Liver (tissue), 9 donors: ENCODE data around the gene FZD1. TPM values are rescaled to one million over a fixed set of nuclear protein-coding genes. Genes with fewer than 3 reads are reported as not detected.
A peak's percentile ranks its signal among the peaks of the same experiment; 100 is the strongest.

ENCODE experiments used
- DNase-seq: peaks from one replicate; pipeline ENCODE4 v3.0.0-alpha.2; 2017; ENCODE audit warnings: low spot score
- H3K27ac ChIP-seq, 2 donors: one replicate each; pipeline ENCODE4 v1.7.0; 2013; ENCODE audit warnings: inconsistent platforms in 2 of 2, low read length in 2 of 2, control low read depth in 1 of 2, low read depth in 1 of 2, mild to moderate bottlenecking in 1 of 2
- H3K27me3 ChIP-seq, 4 donors: one replicate each; pipeline versions ENCODE4 v1.6.1 to v1.7.0; 2013; ENCODE audit warnings: low read length in 3 of 4, inconsistent platforms in 1 of 4, mild to moderate bottlenecking in 1 of 4, moderate library complexity in 1 of 4; ENCODE audit not compliant: control insufficient read depth in 4 of 4, insufficient read depth in 4 of 4
- H3K36me3 ChIP-seq, 4 donors: one replicate each; pipeline versions ENCODE4 v1.6.1 to v1.7.0; 2013; ENCODE audit warnings: low read length in 3 of 4, mild to moderate bottlenecking in 3 of 4, low read depth in 1 of 4, moderate library complexity in 1 of 4; ENCODE audit not compliant: control insufficient read depth in 4 of 4, insufficient read depth in 3 of 4
- H3K4me1 ChIP-seq, 4 donors: one replicate each; pipeline versions ENCODE4 v1.6.1 to v1.7.0; 2013; ENCODE audit warnings: low read length in 3 of 4, mild to moderate bottlenecking in 3 of 4, moderate library complexity in 1 of 4; ENCODE audit not compliant: control insufficient read depth in 4 of 4, insufficient read depth in 4 of 4
- H3K4me3 ChIP-seq, 3 donors: one replicate each; pipeline versions ENCODE4 v1.6.1 to v1.7.0; 2013; ENCODE audit warnings: low read length in 3 of 3, control low read depth in 1 of 3, low read depth in 1 of 3, mild to moderate bottlenecking in 1 of 3
- H3K9ac ChIP-seq, 2 donors: one replicate each; pipeline ENCODE4 v1.7.0; 2013; ENCODE audit warnings: low read length in 2 of 2, mild to moderate bottlenecking in 2 of 2, moderate library complexity in 2 of 2, control low read depth in 1 of 2, low read depth in 1 of 2
- H3K9me3 ChIP-seq, 4 donors: one replicate each; pipeline versions ENCODE4 v1.6.1 to v1.7.0; 2013; ENCODE audit warnings: low read length in 3 of 4; ENCODE audit not compliant: control insufficient read depth in 4 of 4
- EGR1 ChIP-seq, 2 donors: IDR thresholded peaks; 2 replicates each; pipeline ENCODE4 v1.6.1; 2016 to 2018; ENCODE audit warnings: antibody characterized with exemption in 2 of 2, low read depth in 2 of 2
- FOXA1 ChIP-seq: IDR thresholded peaks from 2 replicates; pipeline ENCODE4 v1.6.1; 2016; ENCODE audit warnings: antibody characterized with exemption
- FOXA2 ChIP-seq: IDR thresholded peaks from 2 replicates; pipeline ENCODE4 v1.6.1; 2016; ENCODE audit warnings: antibody characterized with exemption
- GABPA ChIP-seq, 2 donors: IDR thresholded peaks in 1 of 2; conservative IDR thresholded peaks in 1 of 2; 2 replicates each; pipeline ENCODE4 v1.6.1; 2016; ENCODE audit warnings: antibody characterized with exemption in 2 of 2, mild to moderate bottlenecking in 1 of 2, moderate library complexity in 1 of 2
- HNF4A ChIP-seq, 2 donors: conservative IDR thresholded peaks; 2 replicates each; pipeline ENCODE4 v1.6.1; 2016; ENCODE audit warnings: antibody characterized with exemption in 2 of 2, mild to moderate bottlenecking in 2 of 2
- HNF4G ChIP-seq: IDR thresholded peaks from 2 replicates; pipeline ENCODE4 v1.6.1; 2016; ENCODE audit warnings: antibody characterized with exemption
- JUND ChIP-seq, 2 donors: IDR thresholded peaks; 2 replicates each; pipeline ENCODE4 v1.6.1; 2016; ENCODE audit warnings: antibody characterized with exemption in 2 of 2
- NR2F2 ChIP-seq: IDR thresholded peaks from 2 replicates; pipeline ENCODE4 v1.6.1; 2016; ENCODE audit warnings: antibody characterized with exemption
- RAD21 ChIP-seq, 2 donors: IDR thresholded peaks; 2 replicates each; pipeline ENCODE4 v1.6.1; 2016; ENCODE audit warnings: antibody characterized with exemption in 2 of 2, mild to moderate bottlenecking in 2 of 2
- RXRA ChIP-seq, 2 donors: IDR thresholded peaks; 2 replicates each; pipeline ENCODE4 v1.6.1; 2017 to 2018; ENCODE audit warnings: antibody characterized with exemption in 2 of 2, mild to moderate bottlenecking in 1 of 2
- SP1 ChIP-seq: IDR thresholded peaks from 2 replicates; pipeline ENCODE4 v1.6.1; 2018; ENCODE audit warnings: antibody characterized with exemption, mild to moderate bottlenecking
- TAF1 ChIP-seq: conservative IDR thresholded peaks from 2 replicates; pipeline ENCODE4 v1.6.1; 2016; ENCODE audit warnings: antibody characterized with exemption, mild to moderate bottlenecking
- YY1 ChIP-seq: IDR thresholded peaks from 2 replicates; pipeline ENCODE4 v1.6.1; 2016; ENCODE audit warnings: antibody characterized with exemption, mild to moderate bottlenecking
- WGBS: extraction: QIAGEN DNeasy Blood & Tissue Kit; methylation state at CpG from one replicate; pipeline ENCODE4 v1.1.7; 2013; 5-methylcytosine and 5-hydroxymethylcytosine counted together
- polyA plus RNA-seq, 2 donors: library from polyadenylated mRNA; stranded (reverse) in 1 of 2; unstranded in 1 of 2; fragments of 200-250 nt in 1 of 2; fragments of >200 nt in 1 of 2; fragmentation: Nextera tagmentation in 1 of 2; extraction: Ambion mirVana in 1 of 2; gene quantifications; one replicate each; pipeline versions ENCODE4 v1.2.1 to v1.2.3, GENCODE V29; 2013 to 2015
- total RNA-seq, 2 donors: library from RNA; depleted of rRNA; stranded (reverse); fragments of >200 nt; gene quantifications; one replicate each; pipeline ENCODE4 v1.2.3, GENCODE V29; 2014
- TF ChIP-seq, protein P1 (sequence below): IDR thresholded peaks from 2 replicates; pipeline ENCODE4 v1.6.1; 2016; ENCODE audit warnings: antibody characterized with exemption, mild to moderate bottlenecking
- TF ChIP-seq, protein P2 (sequence below): fragments of 150-350 bp; IDR thresholded peaks from 2 replicates; pipeline ENCODE4 v1.5.1; 2017; ENCODE audit warnings: improper control_type of control experiment, low read depth, low read length; ENCODE audit not compliant: missing input control
- TF ChIP-seq, protein P3 (sequence below): IDR thresholded peaks from 2 replicates; pipeline ENCODE4 v1.6.1; 2016; ENCODE audit warnings: antibody characterized with exemption
- TF ChIP-seq, protein P4 (sequence below): IDR thresholded peaks from 2 replicates; pipeline ENCODE4 v1.6.1; 2016; ENCODE audit warnings: antibody characterized with exemption
- TF ChIP-seq, protein P5 (sequence below): IDR thresholded peaks from 2 replicates; pipeline ENCODE4 v1.6.1; 2016; ENCODE audit warnings: antibody characterized with exemption
- donor health status: healthy.
- donor health status: healthy.
- donor health status: healthy.
- donor health status: healthy.
- donor health status: healthy.

The FZD1 gene
- total and polyA plus RNA-seq, 4 donors: 0.68 to 3.8 (median 2.6) TPM

DNA sequence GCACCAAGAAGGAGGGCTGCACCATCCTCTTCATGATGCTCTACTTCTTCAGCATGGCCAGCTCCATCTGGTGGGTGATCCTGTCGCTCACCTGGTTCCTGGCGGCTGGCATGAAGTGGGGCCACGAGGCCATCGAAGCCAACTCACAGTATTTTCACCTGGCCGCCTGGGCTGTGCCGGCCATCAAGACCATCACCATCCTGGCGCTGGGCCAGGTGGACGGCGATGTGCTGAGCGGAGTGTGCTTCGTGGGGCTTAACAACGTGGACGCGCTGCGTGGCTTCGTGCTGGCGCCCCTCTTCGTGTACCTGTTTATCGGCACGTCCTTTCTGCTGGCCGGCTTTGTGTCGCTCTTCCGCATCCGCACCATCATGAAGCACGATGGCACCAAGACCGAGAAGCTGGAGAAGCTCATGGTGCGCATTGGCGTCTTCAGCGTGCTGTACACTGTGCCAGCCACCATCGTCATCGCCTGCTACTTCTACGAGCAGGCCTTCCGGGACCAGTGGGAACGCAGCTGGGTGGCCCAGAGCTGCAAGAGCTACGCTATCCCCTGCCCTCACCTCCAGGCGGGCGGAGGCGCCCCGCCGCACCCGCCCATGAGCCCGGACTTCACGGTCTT lies 1.9 kb downstream of the FZD1 start:
- DNase-seq: no peak
- H3K9ac ChIP-seq: no peak overlapping the region
- H3K27ac ChIP-seq: no peak overlapping the region
- no peaks in the 10 kb centered on the region for H3K36me3 ChIP-seq
- H3K4me1 ChIP-seq: peaks cover 6 to 25% (median 15%) of the 10 kb centered on the region in 4 donors
- no peaks in the 10 kb centered on the region for H3K9me3 ChIP-seq
- H3K4me3 ChIP-seq: peak overlapping the region in 2 of 3 donors; percentile 57 to 95
- no peaks in the 10 kb centered on the region for H3K27me3 ChIP-seq
- WGBS: 42% methylated on average over 43 of the region's 43 CpGs
- no peak for TF ChIP-seq EGR1 (IDR thresholded peaks at IDR 0.05; ENCODE audit: low read depth in 2 of 2)
- TF ChIP-seq, protein P1, sequence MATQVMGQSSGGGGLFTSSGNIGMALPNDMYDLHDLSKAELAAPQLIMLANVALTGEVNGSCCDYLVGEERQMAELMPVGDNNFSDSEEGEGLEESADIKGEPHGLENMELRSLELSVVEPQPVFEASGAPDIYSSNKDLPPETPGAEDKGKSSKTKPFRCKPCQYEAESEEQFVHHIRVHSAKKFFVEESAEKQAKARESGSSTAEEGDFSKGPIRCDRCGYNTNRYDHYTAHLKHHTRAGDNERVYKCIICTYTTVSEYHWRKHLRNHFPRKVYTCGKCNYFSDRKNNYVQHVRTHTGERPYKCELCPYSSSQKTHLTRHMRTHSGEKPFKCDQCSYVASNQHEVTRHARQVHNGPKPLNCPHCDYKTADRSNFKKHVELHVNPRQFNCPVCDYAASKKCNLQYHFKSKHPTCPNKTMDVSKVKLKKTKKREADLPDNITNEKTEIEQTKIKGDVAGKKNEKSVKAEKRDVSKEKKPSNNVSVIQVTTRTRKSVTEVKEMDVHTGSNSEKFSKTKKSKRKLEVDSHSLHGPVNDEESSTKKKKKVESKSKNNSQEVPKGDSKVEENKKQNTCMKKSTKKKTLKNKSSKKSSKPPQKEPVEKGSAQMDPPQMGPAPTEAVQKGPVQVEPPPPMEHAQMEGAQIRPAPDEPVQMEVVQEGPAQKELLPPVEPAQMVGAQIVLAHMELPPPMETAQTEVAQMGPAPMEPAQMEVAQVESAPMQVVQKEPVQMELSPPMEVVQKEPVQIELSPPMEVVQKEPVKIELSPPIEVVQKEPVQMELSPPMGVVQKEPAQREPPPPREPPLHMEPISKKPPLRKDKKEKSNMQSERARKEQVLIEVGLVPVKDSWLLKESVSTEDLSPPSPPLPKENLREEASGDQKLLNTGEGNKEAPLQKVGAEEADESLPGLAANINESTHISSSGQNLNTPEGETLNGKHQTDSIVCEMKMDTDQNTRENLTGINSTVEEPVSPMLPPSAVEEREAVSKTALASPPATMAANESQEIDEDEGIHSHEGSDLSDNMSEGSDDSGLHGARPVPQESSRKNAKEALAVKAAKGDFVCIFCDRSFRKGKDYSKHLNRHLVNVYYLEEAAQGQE: no peak
- TF ChIP-seq, protein P2, sequence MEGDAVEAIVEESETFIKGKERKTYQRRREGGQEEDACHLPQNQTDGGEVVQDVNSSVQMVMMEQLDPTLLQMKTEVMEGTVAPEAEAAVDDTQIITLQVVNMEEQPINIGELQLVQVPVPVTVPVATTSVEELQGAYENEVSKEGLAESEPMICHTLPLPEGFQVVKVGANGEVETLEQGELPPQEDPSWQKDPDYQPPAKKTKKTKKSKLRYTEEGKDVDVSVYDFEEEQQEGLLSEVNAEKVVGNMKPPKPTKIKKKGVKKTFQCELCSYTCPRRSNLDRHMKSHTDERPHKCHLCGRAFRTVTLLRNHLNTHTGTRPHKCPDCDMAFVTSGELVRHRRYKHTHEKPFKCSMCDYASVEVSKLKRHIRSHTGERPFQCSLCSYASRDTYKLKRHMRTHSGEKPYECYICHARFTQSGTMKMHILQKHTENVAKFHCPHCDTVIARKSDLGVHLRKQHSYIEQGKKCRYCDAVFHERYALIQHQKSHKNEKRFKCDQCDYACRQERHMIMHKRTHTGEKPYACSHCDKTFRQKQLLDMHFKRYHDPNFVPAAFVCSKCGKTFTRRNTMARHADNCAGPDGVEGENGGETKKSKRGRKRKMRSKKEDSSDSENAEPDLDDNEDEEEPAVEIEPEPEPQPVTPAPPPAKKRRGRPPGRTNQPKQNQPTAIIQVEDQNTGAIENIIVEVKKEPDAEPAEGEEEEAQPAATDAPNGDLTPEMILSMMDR: no peak
- TF ChIP-seq, protein P3, sequence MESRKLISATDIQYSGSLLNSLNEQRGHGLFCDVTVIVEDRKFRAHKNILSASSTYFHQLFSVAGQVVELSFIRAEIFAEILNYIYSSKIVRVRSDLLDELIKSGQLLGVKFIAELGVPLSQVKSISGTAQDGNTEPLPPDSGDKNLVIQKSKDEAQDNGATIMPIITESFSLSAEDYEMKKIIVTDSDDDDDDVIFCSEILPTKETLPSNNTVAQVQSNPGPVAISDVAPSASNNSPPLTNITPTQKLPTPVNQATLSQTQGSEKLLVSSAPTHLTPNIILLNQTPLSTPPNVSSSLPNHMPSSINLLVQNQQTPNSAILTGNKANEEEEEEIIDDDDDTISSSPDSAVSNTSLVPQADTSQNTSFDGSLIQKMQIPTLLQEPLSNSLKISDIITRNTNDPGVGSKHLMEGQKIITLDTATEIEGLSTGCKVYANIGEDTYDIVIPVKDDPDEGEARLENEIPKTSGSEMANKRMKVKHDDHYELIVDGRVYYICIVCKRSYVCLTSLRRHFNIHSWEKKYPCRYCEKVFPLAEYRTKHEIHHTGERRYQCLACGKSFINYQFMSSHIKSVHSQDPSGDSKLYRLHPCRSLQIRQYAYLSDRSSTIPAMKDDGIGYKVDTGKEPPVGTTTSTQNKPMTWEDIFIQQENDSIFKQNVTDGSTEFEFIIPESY: no peak
- no peak for TF ChIP-seq GABPA (IDR thresholded peaks at IDR 0.05 in 1 of 2, conservative IDR thresholded peaks at IDR 0.05 in 1 of 2)
- no peak for TF ChIP-seq RAD21 (IDR thresholded peaks at IDR 0.05)
- no peak for TF ChIP-seq FOXA1
- TF ChIP-seq NR2F2: no peak
- TF ChIP-seq HNF4G: no peak
- TF ChIP-seq TAF1: no peak
- TF ChIP-seq FOXA2: no peak
- TF ChIP-seq, protein P4, sequence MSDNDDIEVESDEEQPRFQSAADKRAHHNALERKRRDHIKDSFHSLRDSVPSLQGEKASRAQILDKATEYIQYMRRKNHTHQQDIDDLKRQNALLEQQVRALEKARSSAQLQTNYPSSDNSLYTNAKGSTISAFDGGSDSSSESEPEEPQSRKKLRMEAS: no peak
- no peak for TF ChIP-seq SP1
- no peak for TF ChIP-seq RXRA (IDR thresholded peaks at IDR 0.05)
- no peak for TF ChIP-seq HNF4A (conservative IDR thresholded peaks at IDR 0.05)
- TF ChIP-seq, protein P5, sequence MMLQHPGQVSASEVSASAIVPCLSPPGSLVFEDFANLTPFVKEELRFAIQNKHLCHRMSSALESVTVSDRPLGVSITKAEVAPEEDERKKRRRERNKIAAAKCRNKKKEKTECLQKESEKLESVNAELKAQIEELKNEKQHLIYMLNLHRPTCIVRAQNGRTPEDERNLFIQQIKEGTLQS: no peak
- no peak for TF ChIP-seq YY1
- TF ChIP-seq JUND (IDR thresholded peaks at IDR 0.05): no peak
